RWPE1 (cell line): ENCODE measurements around the gene AHCYL2.
"Not testable (repeated sequence)": the region's sequence is repeated elsewhere in the genome, so short reads cannot be mapped to it uniquely, and the experiment has no call there.

Experiments
- CTCF ChIA-PET: fragments of 350-600 bp; sonication (Branson Sonifier 250); formaldehyde crosslinking; extraction: SDS; loops from one replicate; lab custom pipeline; 2021; lab: Yijun Ruan, JAX
- POLR2A ChIA-PET: fragments of 400-600 bp; formaldehyde crosslinking; extraction: SDS; loops from one replicate; lab custom pipeline; 2020; ENCODE audit warnings: antibody characterized with exemption; ENCODE audit not compliant: low non-redundant PET; lab: Yijun Ruan, JAX
- DNase-seq: peaks from one replicate; pipeline ENCODE4 v3.0.0; 2012; ENCODE audit warnings: low spot score
- H3K27ac ChIP-seq: fragments of 450-650 bp; 2 replicates; pipeline ENCODE4 v1.5.1; 2017
- CTCF ChIP-seq: fragments of 450-650 bp; conservative IDR thresholded peaks from 2 replicates; pipeline ENCODE4 v1.5.1; 2017; ENCODE audit warnings: low read depth, mild to moderate bottlenecking

The AHCYL2 gene

GRCh38 chr7:129468547-129468946 lies 243.7 kb downstream of the AHCYL2 start:
- no peak for TF ChIP-seq CTCF
- H3K27ac ChIP-seq: no peak overlapping the region
- CTCF ChIA-PET: no interaction called here
- DNase-seq: no peak
- POLR2A ChIA-PET: no interaction called here

- DNase-seq: no peak
- no peak for TF ChIP-seq CTCF
- ChIA-PET CTCF (no interaction called here), POLR2A (no interaction called here)
- H3K27ac ChIP-seq: no peak overlapping the region
Observed at GRCh38 chr7:129469930-129470329, 245.1 kb downstream of the AHCYL2 start.

GRCh38 chr7:129470411-129470810 lies 245.6 kb downstream of the AHCYL2 start:
- no peak for DNase-seq
- no peak for TF ChIP-seq CTCF
- H3K27ac ChIP-seq: no peak overlapping the region
- ChIA-PET CTCF (no interaction called here), POLR2A (no interaction called here)

GRCh38 chr7:129471402-129471827 lies 246.6 kb downstream of the AHCYL2 start:
- no peak for DNase-seq
- POLR2A ChIA-PET: no interaction called here
- TF ChIP-seq CTCF: no peak
- CTCF ChIA-PET: interaction anchor here (0.5 to 1.2 kb wide), 4 partner anchors 103 to 306 kb away, joined by 3 to 4 read pairs (median 4); no protein-coding TSS in a partner anchor
- H3K27ac ChIP-seq: no peak overlapping the region

GRCh38 chr7:129475931-129476330 lies 251.1 kb downstream of the AHCYL2 start:
- POLR2A ChIA-PET, H3K27ac ChIP-seq, DNase-seq, CTCF ChIA-PET: not testable (repeated sequence)

- CTCF ChIA-PET, H3K27ac ChIP-seq, POLR2A ChIA-PET, DNase-seq: not testable (repeated sequence)
Observed at GRCh38 chr7:129476398-129476797, 251.6 kb downstream of the AHCYL2 start.
